ENCODE measurements around the gene TBCC.

GRCh38 chr6:42779521-42779920 is 33.6 kb upstream of the TBCC start:
- TF ChIP-seq POLR2AphosphoS5 (IDR thresholded peaks at IDR 0.05; ENCODE audit: low read depth, low read length), result no peak
- no peak for TF ChIP-seq REST (IDR thresholded peaks at IDR 0.05; ENCODE audit: insufficient read depth in 1 of 2, low read depth in 2 of 2, low read length in 2 of 2)
- TF ChIP-seq FOXP2 (optimal IDR thresholded peaks at IDR 0.05; ENCODE audit: borderline replicate concordance, extremely low read depth, extremely low read length, insufficient read depth), result no peak

Measured in PFSK-1 (cell line).